B cell (primary cell): ENCODE measurements around the gene RHPN2. TPM values are rescaled to one million over a fixed set of nuclear protein-coding genes. Genes with fewer than 3 reads are reported as not detected.

Experiments used
- ATAC-seq: fragments of 200-7000 bp; cut with Tn5 transposase; one replicate; pipeline ENCODE4 v1.10.0; 2021; ENCODE audit warnings: low read depth, mild to moderate bottlenecking, moderate number of reproducible peaks, moderate library complexity
- CTCF ChIA-PET: fragments of 350-600 bp; sonication (Branson Sonifier 250); formaldehyde crosslinking; loops from one replicate; lab custom pipeline; 2021; ENCODE audit warnings: antibody characterized with exemption, inconsistent platforms; lab: Charles Lee
- POLR2A ChIA-PET: fragments of 350-600 bp; sonication (Branson Sonifier 250); formaldehyde crosslinking; loops from one replicate; lab custom pipeline; 2021; ENCODE audit warnings: antibody characterized with exemption; lab: Charles Lee
- DNase-seq: peaks from one replicate; pipeline ENCODE4 v3.0.0; 2013
- H2AFZ ChIP-seq: 2 replicates; pipeline ENCODE4 v1.6.1; 2012; ENCODE audit warnings: mild to moderate bottlenecking, low read depth, low read length; ENCODE audit not compliant: insufficient read depth, poor library complexity, severe bottlenecking
- H3K27ac ChIP-seq, 2 donors: 1 replicate in 1 of 2; 2 replicates in 1 of 2; pipeline ENCODE4 v1.5.1; 2012 to 2013; ENCODE audit warnings: low read length in 2 of 2, mild to moderate bottlenecking in 2 of 2, moderate library complexity in 1 of 2
- H3K27me3 ChIP-seq, 4 experiments: fragments of 200-600 bp in 1 of 4; sonication (generic) in 1 of 4; replicated peaks in 1 of 4; 1 replicate in 2 of 4; 2 replicates in 2 of 4; pipeline versions ENCODE4 v1.6.1 to v1.7.0; 2013 to 2016; ENCODE audit warnings: low read length in 3 of 4, mild to moderate bottlenecking in 2 of 4, mixed read lengths in 1 of 4, moderate library complexity in 1 of 4; ENCODE audit not compliant: insufficient read depth in 4 of 4, control insufficient read depth in 3 of 4; ENCODE audit errors: control extremely low read depth in 1 of 4
- H3K36me3 ChIP-seq, 2 experiments: replicated peaks in 1 of 2; 1 replicate in 1 of 2; 2 replicates in 1 of 2; pipeline versions ENCODE4 v1.6.1 to v1.7.1; 2013; ENCODE audit warnings: low read length in 1 of 2; ENCODE audit not compliant: insufficient read depth in 2 of 2, control insufficient read depth in 1 of 2; ENCODE audit errors: control extremely low read depth in 1 of 2, extremely low read depth in 1 of 2
- H3K4me1 ChIP-seq, 2 donors: fragments of 200-600 bp in 1 of 2; sonication (generic) in 1 of 2; 1 replicate in 1 of 2; 2 replicates in 1 of 2; pipeline versions ENCODE4 v1.5.1 to v1.6.1; 2013 to 2017; ENCODE audit warnings: low read length in 2 of 2; ENCODE audit not compliant: control insufficient read depth in 2 of 2, insufficient read depth in 2 of 2
- H3K4me2 ChIP-seq: replicated peaks from 2 replicates; pipeline ENCODE3; 2012; ENCODE audit warnings: mild to moderate bottlenecking, low read depth, low read length; ENCODE audit not compliant: poor library complexity, severe bottlenecking
- H3K4me3 ChIP-seq, 5 experiments: fragments of 200-600 bp in 1 of 5; sonication (generic) in 1 of 5; 1 replicate in 3 of 5; 2 replicates in 2 of 5; pipeline versions ENCODE4 v1.5.1 to v1.7.0; 2011 to 2016; ENCODE audit warnings: low read length in 4 of 5, mild to moderate bottlenecking in 4 of 5, low read depth in 2 of 5, control low read depth in 1 of 5, moderate library complexity in 1 of 5; ENCODE audit not compliant: insufficient read depth in 1 of 5; ENCODE audit errors: control extremely low read depth in 1 of 5, extremely low read depth in 1 of 5
- H3K79me2 ChIP-seq: fragments of 200-600 bp; sonication (generic); one replicate; pipeline ENCODE4 v1.6.0; 2016; ENCODE audit warnings: low read length; ENCODE audit not compliant: control insufficient read depth, insufficient read depth
- H3K9ac ChIP-seq: fragments of 200-600 bp; sonication (generic); 2 replicates; pipeline ENCODE4 v1.6.1; 2017; ENCODE audit warnings: mild to moderate bottlenecking, low read length, moderate library complexity
- H3K9me3 ChIP-seq, 3 donors: one replicate each; pipeline versions ENCODE4 v1.6.1 to v1.7.1; 2013; ENCODE audit warnings: low read length in 2 of 3; ENCODE audit not compliant: control insufficient read depth in 2 of 3, insufficient read depth in 1 of 3; ENCODE audit errors: control extremely low read depth in 1 of 3
- H4K20me1 ChIP-seq: 2 replicates; pipeline ENCODE4 v1.6.0; 2012; ENCODE audit warnings: mild to moderate bottlenecking, low read length; ENCODE audit not compliant: insufficient read depth, control insufficient read depth, poor library complexity, severe bottlenecking
- H3K27ac Mint-ChIP-seq: one replicate; pipeline ENCODE4 v1.8.0; 2021; ENCODE audit warnings: mixed read lengths
- H3K27me3 Mint-ChIP-seq: one replicate; pipeline ENCODE4 v1.8.0; 2021; ENCODE audit warnings: mixed read lengths
- H3K4me1 Mint-ChIP-seq: one replicate; pipeline ENCODE4 v1.8.0; 2021; ENCODE audit warnings: mixed read lengths
- H3K4me3 Mint-ChIP-seq: one replicate; pipeline ENCODE4 v1.8.0; 2021; ENCODE audit warnings: mixed read lengths
- H3K9me3 Mint-ChIP-seq: one replicate; pipeline ENCODE4 v1.8.0; 2022; ENCODE audit warnings: mixed read lengths; ENCODE audit not compliant: insufficient read depth
- EZH2 ChIP-seq: IDR thresholded peaks from 2 replicates; pipeline ENCODE4 v1.6.1; 2012; ENCODE audit warnings: borderline replicate concordance, low read depth, mild to moderate bottlenecking, moderate library complexity, low read length; ENCODE audit not compliant: insufficient read depth, poor library complexity, severe bottlenecking
- WGBS: methylation state at CpG from one replicate; pipeline ENCODE4 v1.1.5; 2013; ENCODE audit warnings: missing lambda C conversion rate; ENCODE audit not compliant: insufficient coverage; 5-methylcytosine and 5-hydroxymethylcytosine counted together
- intact Hi-C: fragments of 100-400 bp; cut with micrococcal nuclease; formaldehyde crosslinking; loops from one replicate; pipeline ENCODE4 v1.10.0; 2022
- polyA plus RNA-seq: library from polyadenylated mRNA; depleted of rRNA; stranded (reverse); fragments of >200 nt; gene quantifications from 2 replicates; pipeline ENCODE4 v1.2.3, GENCODE V29; 2012
- total RNA-seq, 2 donors: library from RNA; stranded (reverse); fragments of 120-200 nt in 1 of 2; gene quantifications; 1 replicate in 1 of 2; 2 replicates in 1 of 2; pipeline versions ENCODE4 v1.2.3 to v1.2.4, GENCODE V29; 2013 to 2022
- TF ChIP-seq, protein P1 (sequence below): fragments of 200-600 bp; IDR thresholded peaks from one replicate; pipeline ENCODE4 v1.8.0; 2022; ENCODE audit warnings: antibody characterized with exemption, mild to moderate bottlenecking

Gene RHPN2
- total and polyA plus RNA-seq, 2 donors (not counting 1 experiment from before 2014, with no cell fraction given): 4.9 to 5.5 TPM

DNA sequence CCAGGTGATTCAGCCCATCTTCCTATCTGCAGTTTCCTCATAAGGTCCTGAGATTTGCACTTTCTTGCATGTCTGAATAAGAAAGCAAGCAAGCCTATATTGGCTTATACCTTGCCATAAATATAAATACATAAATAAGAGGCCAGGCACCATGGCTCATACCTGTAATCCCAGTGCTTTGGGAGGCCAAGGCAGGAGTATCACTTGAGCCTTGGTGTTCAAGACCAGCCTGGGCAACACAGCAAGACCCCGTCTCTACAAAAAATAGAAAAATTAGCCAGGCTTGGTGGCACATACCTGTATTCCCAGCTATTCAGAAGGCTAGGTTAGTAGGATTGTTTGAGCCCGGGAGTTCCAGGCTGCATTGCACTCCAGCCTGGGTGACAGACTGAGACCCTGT, 10.8 kb upstream of the RHPN2 start:
- no peaks in the 10 kb centered on the region for H3K9me3 ChIP-seq
- 100% methylated on average over 1 of the region's 2 CpGs for WGBS
- H3K4me1 ChIP-seq: no peaks in the 10 kb centered on the region
- no peak overlapping the region for H2AFZ ChIP-seq
- no peak for TF ChIP-seq EZH2
- TF ChIP-seq, protein P1, sequence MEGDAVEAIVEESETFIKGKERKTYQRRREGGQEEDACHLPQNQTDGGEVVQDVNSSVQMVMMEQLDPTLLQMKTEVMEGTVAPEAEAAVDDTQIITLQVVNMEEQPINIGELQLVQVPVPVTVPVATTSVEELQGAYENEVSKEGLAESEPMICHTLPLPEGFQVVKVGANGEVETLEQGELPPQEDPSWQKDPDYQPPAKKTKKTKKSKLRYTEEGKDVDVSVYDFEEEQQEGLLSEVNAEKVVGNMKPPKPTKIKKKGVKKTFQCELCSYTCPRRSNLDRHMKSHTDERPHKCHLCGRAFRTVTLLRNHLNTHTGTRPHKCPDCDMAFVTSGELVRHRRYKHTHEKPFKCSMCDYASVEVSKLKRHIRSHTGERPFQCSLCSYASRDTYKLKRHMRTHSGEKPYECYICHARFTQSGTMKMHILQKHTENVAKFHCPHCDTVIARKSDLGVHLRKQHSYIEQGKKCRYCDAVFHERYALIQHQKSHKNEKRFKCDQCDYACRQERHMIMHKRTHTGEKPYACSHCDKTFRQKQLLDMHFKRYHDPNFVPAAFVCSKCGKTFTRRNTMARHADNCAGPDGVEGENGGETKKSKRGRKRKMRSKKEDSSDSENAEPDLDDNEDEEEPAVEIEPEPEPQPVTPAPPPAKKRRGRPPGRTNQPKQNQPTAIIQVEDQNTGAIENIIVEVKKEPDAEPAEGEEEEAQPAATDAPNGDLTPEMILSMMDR: no peak
- intact Hi-C loops: no loop called here
- H3K27ac Mint-ChIP-seq: no peak overlapping the region
- H3K4me2 ChIP-seq: no peak overlapping the region
- H3K4me3 ChIP-seq: no peak overlapping the region
- H3K4me3 Mint-ChIP-seq: no peak overlapping the region
- POLR2A ChIA-PET: interaction anchor here (0.6 kb wide), 1 partner anchor 13 kb away, joined by 3 read pairs; no protein-coding TSS in a partner anchor
- H3K9ac ChIP-seq: no peak overlapping the region
- H3K27me3 ChIP-seq: no peaks in the 10 kb centered on the region
- ATAC-seq: no peak
- no peak overlapping the region for H3K27ac ChIP-seq
- CTCF ChIA-PET: interaction anchor here (0.7 kb wide), 1 partner anchor 51 kb away, joined by 3 read pairs; no protein-coding TSS in a partner anchor
- H4K20me1 ChIP-seq: no peaks in the 10 kb centered on the region
- H3K9me3 Mint-ChIP-seq: no peaks in the 10 kb centered on the region
- H3K36me3 ChIP-seq: no peaks in the 10 kb centered on the region
- H3K4me1 Mint-ChIP-seq: peaks cover 2% of the 10 kb centered on the region
- DNase-seq: no peak
- H3K79me2 ChIP-seq: no peaks in the 10 kb centered on the region
- H3K27me3 Mint-ChIP-seq: peaks cover 3% of the 10 kb centered on the region

- intact Hi-C loops: no loop called here
- 95% methylated on average over 7 of the region's 7 CpGs for WGBS
- ATAC-seq: no peak
These were observed 7.2 kb upstream of the RHPN2 start for GRCh38 chr19:33071887-33072286.

More at GRCh38 chr19:33071887-33072286, 7.2 kb upstream of the RHPN2 start:
- H3K36me3 ChIP-seq: no peaks in the 10 kb centered on the region
- H3K79me2 ChIP-seq: no peaks in the 10 kb centered on the region
- peaks cover 3% of the 10 kb centered on the region for H3K27me3 Mint-ChIP-seq
- H3K9ac ChIP-seq: no peak overlapping the region
- H3K27me3 ChIP-seq: no peaks in the 10 kb centered on the region
- POLR2A ChIA-PET: interaction anchor here (0.6 kb wide), 1 partner anchor 232 kb away, joined by 4 read pairs; no protein-coding TSS in a partner anchor
- no peak overlapping the region for H3K4me3 ChIP-seq
- no peak overlapping the region for H3K27ac ChIP-seq
- H3K4me1 Mint-ChIP-seq: no peaks in the 10 kb centered on the region
- no peak overlapping the region for H3K27ac Mint-ChIP-seq
- no peaks in the 10 kb centered on the region for H3K9me3 ChIP-seq
- H4K20me1 ChIP-seq: no peaks in the 10 kb centered on the region
- CTCF ChIA-PET: no interaction called here
- no peaks in the 10 kb centered on the region for H3K9me3 Mint-ChIP-seq
- TF ChIP-seq EZH2: no peak
- TF ChIP-seq, protein P1: no peak
- no peaks in the 10 kb centered on the region for H3K4me1 ChIP-seq
- no peak overlapping the region for H3K4me2 ChIP-seq
- no peak overlapping the region for H3K4me3 Mint-ChIP-seq
- H2AFZ ChIP-seq: no peak overlapping the region
- no peak for DNase-seq
